Dedifferentiated amniotic fluid mesenchymal stem cell (primary cell): Measurements from ENCODE around the gene ADGRB3.

ENCODE experiments used
- DNase-seq: peaks from one replicate; pipeline ENCODE4 v3.0.0-alpha.2; 2016; ENCODE audit errors: extremely low spot score

ADGRB3 gene

DNA sequence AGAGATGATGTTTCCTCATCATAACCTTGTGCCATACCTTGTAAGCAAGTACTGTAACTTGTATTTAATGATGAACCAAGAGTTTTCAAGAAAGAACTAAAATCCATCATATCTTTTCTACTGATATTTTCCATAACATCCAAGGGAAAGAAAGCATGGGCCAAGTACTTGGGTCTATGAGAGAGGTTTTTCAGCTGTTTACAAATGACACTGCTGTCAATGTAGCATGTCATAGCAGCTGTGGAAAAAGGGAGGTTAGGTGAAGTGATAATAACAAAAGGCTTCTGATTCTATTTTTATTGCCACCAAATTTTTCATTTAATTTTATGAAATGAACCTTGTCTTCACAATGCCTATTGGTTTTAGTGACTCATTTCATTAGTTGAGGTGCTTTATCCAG lies 679.4 kb downstream of the ADGRB3 start:
- no peak for DNase-seq

DNA sequence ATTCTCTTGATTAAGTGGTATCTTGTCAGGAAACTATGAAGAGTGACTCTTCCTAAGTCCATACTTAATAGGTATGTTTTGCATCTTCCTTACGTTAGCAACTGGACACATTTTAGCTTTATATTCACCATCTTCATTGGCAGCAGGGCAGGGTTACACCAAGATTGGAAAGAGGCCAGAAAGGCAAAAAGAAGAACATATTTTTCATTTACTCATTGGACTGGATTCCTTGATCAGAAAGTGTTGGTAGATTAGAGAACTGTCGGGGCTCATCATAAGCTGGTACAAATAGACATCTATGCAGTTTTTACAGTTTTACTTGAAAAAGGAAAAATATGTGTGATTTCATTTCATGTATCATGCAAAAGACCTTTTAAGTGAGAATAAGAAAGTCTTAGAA lies 696.8 kb downstream of the ADGRB3 start:
- DNase-seq: no peak

DNA sequence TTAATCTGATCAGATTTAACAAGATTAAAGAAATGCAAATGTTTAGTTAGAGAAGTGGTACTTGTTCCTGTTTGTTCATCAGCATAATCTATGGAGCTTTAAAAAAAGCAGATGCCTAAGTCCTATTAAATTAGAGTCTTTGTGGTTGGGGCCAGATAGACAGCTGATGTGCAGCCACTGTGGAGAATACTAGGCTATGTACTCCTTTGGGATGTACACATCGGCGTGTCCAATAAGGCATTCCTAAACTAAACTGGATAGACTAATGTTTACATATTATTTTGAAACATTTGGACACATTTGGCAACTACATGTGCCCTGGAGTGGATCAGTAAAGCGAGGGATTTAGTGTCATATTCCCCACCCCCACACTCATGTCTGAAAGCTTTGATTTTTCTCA lies 702.2 kb downstream of the ADGRB3 start:
- no peak for DNase-seq

DNA sequence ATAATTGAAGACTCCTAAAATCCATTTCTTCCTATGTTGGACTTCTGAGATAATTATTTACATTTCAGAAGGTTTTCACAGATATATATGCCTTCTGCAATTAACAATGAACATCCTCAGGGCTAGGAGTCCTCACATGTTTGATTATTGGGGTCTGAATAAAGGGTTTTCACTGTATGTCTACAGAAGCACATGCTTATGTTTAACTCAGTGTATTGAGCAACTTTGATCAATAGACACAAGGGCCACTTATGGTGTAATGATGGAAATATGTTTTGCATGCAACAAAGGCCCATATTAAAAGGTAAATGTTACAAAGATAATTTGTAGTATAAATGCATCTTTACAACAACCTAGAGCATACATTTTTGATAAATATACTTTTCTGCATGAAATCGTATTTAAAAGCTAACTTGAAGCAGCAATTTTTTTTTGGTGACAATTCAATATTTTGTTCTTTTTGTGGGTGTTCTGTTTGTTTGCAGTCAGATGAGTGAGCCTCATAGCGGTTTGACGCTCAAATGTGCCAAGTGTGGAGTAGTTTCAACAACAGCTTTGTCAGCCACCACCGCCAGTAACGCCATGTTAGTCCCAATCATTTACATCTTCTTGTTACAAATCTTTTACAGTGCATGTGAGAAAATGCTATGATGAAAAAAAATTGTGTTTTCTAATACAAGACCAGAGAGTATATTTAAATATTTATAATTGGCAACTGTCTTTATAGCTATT lies 703.5 kb downstream of the ADGRB3 start:
- DNase-seq: no peak

DNA sequence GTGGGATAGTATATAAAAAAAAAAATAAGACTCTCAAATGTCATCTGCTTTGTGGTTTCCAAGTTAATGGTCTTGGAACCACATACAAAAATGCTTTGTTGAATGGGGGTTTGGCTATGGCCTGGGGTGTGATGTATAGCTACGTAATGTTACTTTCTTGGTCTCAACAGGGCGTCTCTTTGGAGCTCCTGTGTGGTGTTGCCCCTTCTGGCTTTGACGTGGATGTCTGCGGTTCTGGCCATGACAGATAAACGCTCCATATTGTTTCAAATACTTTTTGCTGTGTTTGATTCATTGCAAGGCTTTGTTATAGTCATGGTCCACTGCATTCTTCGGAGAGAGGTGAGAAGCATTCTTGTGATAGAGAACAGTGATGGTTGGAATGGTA lies 704.1 kb downstream of the ADGRB3 start:
- DNase-seq: no peak

DNA sequence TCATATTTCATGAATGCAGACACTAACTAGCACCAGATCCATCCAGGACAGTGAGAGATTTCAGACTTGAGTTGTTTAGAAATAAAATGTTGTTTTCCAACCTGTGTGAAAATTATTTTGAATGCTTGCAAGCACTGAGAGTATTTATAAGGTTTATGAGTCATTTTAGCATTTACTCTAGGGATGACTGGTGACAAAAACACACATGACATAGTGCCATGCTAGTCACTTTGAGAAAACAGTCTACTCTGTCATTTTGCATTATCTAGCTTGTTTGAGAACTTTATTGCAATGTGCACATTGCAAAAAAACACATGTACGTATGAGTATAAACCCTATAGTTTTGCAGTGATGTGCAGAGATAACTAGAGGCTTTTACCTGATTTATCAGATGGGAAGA lies 705.1 kb downstream of the ADGRB3 start:
- DNase-seq: no peak

DNA sequence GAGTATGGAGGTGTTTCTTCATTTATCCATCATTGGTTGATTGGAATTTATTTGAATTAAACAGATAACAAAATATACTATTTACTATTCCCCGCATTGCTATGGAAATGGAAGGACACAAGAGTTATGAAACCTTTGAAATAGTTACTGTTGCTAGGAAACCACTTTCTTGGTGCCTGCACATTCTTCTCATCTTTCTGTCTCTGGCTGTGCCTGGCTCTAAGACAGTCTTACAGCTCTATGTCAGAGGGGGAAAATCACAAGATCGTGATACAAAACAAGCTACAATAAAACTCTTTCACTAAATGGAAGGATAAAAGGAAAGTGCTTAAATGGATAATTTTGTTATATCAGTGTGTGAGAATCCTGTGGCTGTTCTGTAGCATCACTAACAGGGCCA lies 708.8 kb downstream of the ADGRB3 start:
- DNase-seq: no peak

DNA sequence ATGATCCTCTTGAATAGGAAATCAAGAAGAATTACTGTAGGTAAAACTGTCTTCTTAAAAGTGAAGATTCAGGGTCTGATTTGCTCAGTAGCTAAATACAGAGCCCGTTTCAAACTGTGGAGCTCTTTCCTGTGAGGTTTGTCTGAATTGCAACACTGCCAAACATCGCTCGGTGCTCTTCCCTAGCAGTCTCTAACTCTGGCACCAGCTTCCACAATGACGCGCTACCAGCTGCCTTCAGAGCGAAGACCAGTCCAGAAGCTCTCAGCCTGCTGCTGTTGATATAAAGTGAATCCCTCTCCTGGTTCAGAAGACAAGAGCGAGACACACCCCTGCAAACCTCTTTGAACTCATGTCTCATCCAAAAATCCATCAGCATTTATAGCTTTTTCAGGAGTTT lies 714.7 kb downstream of the ADGRB3 start:
- DNase-seq: no peak

DNA sequence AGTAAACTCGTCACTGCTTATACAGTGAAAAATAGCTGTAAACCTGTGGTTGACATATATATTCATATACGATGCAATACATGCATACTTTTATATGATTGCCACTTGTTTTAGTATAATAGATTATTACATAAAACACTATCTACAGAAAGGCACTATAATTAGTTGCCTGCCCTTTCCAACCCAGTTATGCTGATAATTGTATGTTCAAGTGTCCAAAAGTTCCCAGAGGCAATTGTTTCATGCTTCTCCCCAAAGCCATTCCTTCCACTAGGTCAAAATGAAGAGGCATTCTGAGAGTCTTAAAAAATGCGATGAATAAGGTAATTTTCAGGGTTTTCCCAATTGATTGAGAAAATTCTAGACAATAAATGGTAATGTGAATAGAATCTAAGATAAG lies 727.1 kb downstream of the ADGRB3 start:
- DNase-seq: no peak

DNA sequence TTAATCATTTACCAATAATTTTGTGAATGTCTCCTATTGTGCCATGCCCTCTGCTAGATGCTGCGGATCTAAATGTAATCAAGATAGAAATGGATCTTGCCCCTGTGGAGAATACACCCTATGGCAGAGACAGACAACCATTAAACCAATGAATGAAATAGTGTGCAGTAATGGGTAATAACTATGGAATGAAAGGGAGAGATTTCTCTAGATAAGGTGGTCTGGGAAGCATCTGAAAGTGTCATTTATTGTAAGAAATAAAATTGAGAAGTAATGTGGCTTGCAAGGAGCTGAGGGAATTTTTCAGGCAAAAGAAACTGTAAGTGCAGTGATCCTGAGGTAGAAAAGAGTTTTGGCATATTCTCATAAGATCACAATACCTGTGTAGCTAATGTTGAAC lies 731.7 kb downstream of the ADGRB3 start:
- DNase-seq: no peak

DNA sequence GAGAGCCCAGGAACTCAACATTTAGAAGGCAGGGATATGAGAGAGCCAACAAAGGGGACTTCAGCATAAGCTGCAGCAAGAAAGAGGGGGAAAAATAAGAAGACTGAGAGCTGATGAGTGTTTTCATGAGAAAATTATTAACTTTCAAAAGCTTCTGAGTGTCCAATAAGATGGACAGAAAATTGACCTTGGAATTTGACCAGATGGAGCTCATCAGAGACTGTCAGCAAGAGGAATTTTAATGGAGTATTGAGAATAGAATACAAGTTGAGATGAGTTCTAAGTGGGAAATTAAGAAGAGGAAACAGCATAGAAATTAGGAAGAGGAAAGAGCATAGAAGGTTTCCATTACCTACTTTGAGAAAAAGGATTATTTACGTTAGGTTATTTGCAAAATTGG lies 733.5 kb downstream of the ADGRB3 start:
- DNase-seq: no peak

DNA sequence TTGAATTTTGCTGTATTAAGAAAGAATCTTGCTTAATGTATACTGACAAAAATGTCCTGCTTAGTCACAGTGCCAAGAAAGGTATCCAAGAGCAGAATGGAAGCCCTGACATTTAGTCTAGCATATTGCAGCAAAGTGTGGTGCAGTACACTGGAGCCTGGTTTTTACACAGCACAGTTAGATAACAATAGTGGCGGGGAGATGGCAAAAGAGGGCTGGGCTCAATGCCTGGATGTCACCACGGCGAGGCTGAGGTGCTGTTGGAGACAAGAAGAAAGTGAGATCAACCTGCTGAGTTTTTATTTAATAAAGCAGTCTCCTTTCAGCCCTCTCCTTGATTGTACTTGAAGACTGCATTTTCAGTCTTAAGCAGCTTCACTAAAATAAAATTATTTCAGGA lies 735.7 kb downstream of the ADGRB3 start:
- DNase-seq: no peak

DNA sequence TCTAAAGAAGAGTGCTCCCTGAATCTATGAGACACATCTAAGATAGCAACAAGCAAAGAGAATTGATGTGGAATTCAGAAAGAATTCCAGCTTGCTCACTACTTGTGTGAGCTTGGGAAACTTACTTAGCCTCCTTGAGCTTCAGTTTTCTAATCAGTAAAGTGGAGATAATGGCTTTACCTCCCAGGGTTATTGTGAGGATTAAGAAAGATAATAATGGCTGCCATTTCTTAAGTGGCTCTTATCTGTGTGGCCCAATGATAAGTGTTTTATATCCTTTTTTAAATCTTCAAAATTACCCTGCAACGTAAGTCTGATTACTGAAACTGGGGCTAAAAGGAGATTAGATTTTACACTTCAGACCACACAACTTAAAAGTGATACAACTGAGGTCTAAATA lies 743.2 kb downstream of the ADGRB3 start:
- DNase-seq: no peak

DNA sequence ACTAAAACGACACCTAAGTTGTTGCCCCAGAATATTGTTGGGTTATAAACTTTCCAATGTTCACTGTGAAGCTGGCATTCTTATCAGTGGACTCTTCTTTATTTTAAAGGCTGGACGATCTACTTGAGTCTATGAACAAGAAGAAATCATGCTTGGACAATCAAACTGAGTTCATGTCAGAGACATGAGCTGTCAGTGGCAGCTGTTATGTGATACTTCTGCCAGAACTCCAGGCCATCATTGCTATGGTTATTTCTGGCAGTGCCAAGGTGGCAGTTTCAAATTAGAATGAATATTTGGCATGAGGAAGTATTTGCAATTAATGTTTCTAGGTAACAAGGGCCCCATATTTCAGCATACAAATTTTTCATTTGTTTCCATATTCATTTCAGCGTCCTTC lies 744.4 kb downstream of the ADGRB3 start:
- no peak for DNase-seq

DNA sequence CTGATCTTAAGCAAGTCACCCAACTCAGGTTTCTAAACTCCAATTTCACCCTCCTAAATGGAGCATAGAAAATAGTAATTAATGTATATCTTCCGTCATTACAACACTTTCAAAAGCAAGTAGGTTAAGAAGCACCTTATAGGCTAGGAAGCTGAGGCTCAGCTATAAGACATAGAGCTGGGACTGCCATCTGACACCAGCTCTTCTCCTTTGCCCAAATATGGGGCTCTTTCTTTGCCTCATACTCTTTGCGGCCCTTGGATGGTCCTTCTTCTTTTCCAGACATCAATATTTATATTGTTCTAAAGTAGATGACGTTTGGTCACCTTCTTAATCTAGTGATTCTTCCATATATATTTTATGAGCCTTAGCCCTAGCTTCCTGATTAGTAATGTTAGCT lies 748.5 kb downstream of the ADGRB3 start:
- no peak for DNase-seq

DNA sequence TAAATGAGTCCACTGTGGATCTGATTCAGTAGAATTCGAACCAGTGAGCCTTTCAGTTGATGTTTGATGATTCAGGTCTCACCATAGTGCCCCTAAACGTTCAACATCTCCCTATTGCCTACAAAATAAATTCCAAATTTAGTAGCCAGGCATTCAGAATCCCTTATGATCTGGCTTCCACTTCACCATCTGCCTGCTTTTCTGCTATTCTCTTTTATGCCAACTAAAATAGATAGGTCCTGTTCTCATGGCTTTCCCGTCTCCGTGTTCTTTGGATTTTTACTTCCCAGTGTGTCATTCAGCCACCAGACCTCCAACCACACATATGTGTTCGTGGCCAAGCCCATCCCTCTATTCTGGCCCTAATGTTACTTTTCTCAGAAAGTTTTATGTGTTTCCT lies 751.3 kb downstream of the ADGRB3 start:
- no peak for DNase-seq

DNA sequence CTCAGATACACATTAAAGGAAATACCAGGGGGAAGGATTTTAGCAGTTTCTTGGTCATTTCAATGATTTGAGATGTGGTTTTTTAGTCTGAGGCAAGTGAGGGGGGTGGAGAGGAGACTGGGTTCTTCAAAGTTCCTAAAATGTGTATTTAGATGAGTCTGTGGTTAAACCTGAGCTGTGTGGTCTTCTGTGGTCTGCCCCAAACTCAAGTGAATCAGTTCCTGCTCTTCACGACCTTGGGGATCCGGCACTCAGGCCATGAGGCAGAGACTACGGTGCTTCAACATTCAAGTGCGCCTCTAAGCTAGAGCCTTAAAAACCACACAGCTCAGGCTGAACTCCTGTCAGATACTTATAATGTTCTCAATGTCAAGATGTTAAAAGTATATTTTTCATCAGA lies 755.0 kb downstream of the ADGRB3 start:
- no peak for DNase-seq

DNA sequence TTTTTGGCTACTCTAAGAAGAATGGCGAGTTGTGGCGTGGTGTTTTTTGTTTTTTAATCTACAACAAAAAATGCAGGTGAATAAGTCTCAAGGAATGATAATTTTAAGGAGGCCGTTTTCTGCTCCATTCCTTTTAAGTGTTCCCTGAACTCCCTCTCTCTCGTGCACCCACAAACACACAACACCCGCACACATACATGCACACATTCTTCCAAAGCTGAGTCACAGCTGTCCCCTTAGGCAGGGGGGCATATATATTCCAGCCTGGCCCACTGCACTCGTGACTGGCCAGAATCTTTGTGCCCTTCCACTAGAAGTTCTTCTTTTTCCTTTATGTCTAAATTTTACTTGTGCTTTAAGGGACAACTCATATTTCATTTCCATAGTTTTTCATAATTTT lies 756.0 kb downstream of the ADGRB3 start:
- no peak for DNase-seq

DNA sequence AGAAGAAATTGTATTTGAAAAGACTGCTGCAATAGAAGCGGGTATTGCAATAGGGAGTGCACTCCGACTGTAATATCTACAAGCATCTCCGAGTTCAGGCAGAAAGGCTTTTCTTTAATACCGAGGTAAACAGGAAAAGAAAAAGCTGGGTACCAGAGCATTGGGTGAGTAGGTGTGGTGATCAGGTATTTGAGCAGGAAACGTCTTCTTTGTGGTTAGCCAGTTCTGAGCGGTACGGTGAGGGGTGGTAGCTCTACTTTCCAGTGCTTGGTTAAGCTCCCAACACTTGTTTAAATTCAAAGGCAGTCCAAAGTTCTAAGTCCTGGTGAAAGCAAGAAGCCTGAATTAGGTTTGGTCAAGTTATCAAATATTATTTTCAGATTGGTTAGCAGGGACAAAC lies 757.7 kb downstream of the ADGRB3 start:
- no peak for DNase-seq

DNA sequence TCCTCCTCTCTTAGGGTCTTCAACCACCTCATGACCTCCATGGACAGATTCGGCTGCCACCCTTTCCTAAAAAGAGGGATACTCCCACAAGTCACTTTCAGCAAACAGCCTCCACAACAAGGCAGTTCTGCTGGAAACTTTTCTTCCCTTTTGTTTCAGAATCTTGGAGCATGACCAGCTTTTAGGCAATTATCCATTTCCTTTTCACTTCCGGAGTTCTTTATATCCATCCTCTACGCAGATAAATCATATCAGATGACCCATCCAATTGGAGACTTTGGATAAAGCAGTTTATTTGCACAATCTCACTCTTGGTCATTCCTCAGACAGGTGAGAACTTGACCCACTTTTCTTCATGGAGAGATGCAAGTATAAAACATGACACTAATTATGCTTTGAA lies 763.2 kb downstream of the ADGRB3 start:
- DNase-seq: no peak

DNA sequence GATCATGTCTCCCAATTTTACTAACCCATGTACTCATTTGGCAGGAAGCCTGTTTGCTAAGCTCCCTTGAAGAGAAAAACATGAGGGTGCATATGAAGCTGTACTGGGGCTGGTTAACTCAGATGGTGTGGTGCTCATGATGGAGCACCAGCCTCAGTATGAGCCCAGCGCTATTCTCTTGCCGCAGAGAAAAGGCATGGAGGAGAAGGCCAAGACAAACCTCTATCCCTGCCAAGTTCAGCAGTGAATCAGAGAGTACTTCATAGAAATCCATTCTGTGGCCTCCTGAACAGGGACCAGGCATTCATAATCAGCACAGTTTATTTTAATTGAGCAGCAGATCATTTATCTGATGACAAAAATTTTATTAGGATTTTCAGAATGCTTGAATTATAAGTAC lies 763.6 kb downstream of the ADGRB3 start:
- DNase-seq: no peak

DNA sequence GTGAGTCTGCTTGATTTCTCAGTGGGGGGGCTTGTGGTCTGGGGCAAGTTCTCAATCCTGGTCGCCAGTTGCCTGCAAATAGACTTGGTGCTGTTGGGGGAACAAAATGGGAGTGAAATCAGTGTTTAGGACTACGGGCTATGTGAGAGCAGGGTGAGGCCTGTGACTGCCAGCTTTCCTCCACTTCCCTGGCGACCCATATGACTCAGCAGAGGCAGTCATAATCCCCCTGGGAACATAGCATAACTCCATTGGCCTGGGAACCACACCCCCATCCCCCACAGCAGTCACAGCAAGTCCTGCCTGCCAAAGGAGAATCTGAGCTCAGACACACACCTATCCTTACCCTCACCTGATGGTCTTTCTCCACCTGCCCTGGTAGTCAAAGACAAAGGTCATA lies 773.8 kb downstream of the ADGRB3 start:
- no peak for DNase-seq

DNA sequence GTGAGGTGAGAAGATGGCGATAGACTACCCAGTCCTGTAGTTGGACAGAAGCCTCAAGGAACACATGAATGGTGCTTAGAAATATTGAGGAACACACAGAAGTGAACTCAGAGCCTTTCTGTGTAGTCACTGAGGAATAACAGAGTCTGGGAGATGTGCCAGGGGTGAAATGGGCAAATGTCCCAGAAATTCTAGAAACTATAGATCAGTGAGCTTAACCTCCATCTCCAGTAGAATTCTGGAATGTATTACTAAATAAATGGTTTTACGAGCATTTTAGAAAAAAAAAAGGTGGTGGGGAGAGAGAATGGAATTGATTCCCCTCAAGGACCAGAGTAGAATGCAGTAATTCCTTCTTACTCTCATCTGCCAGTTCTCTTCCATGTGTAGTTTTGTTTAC lies 781.7 kb downstream of the ADGRB3 start:
- DNase-seq: no peak

DNA sequence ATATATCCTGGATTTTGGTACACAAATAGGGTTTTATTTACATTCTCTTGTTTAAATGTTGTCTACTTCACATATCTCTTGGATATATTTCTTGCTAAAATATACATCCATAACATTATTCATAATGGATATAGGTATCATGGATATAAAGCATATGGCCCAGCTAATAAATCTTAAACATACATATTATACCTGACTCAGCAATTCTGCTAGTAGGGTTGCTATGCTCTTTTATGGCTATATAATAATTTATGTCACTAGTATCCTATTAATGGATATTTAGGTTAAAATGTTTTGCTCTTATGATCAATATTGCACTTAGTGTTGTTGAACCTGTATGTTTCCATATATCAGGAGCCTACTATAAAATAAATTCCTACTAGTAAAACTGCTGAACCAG lies 786.2 kb downstream of the ADGRB3 start:
- no peak for DNase-seq

DNA sequence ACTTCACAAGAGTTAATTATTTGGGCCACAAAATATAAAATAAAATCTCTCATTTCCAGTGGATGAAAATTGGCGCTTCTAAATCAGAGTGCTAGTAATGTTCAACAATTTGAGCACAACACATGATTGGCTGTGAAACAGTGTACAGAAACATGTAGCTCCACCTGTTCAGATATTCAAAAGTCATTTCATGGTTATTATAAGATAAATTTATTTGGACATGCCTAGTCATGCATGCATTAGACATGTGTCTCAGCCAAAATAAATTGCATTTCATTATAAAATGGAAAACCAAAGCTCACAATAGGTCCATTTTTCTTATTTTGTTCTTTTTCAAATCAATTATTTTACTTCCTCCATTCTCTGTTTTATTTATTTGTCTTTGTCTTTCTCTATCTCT lies 786.9 kb downstream of the ADGRB3 start:
- DNase-seq: no peak
